Amniotic stem cell (primary cell): Measurements from ENCODE around the gene CADPS2.
A peak's percentile ranks its signal among the peaks of the same experiment; 100 is the strongest.
"Not testable (repeated sequence)": the region's sequence is repeated elsewhere in the genome, so short reads cannot be mapped to it uniquely, and the experiment has no call there.

Experiments used
- DNase-seq: peaks from one replicate; lab custom pipeline; 2025; lab: John Stamatoyannopoulos, UW

CADPS2 gene

GRCh38 chr7:122849957-122850328, 36.3 kb downstream of the CADPS2 start:
- no peak for DNase-seq

- no peak for DNase-seq
Observed at GRCh38 chr7:122849322-122849956, 36.8 kb downstream of the CADPS2 start.

GRCh38 chr7:122847871-122848473, 38.3 kb downstream of the CADPS2 start:
- DNase-seq, result no peak

GRCh38 chr7:122846591-122846990, 39.7 kb downstream of the CADPS2 start:
- DNase-seq, result no peak

GRCh38 chr7:122845286-122845685, 41.0 kb downstream of the CADPS2 start:
- DNase-seq, result no peak

- no peak for DNase-seq
Observed at GRCh38 chr7:122844191-122844988, 41.9 kb downstream of the CADPS2 start.

GRCh38 chr7:122842971-122843370, 43.3 kb downstream of the CADPS2 start:
- DNase-seq, result no peak

GRCh38 chr7:122836286-122836685, 50.0 kb downstream of the CADPS2 start:
- DNase-seq, result not testable (repeated sequence)

GRCh38 chr7:122834571-122834942, 51.7 kb downstream of the CADPS2 start:
- DNase-seq, result not testable (repeated sequence)

GRCh38 chr7:122833888-122834570, 52.2 kb downstream of the CADPS2 start:
- DNase-seq, result no peak

- DNase-seq, result no peak
Observed at GRCh38 chr7:122831436-122831835, 54.8 kb downstream of the CADPS2 start.

GRCh38 chr7:122829962-122830361, 56.3 kb downstream of the CADPS2 start:
- no peak for DNase-seq

GRCh38 chr7:122827763-122828162, 58.5 kb downstream of the CADPS2 start:
- DNase-seq, result no peak

GRCh38 chr7:122813845-122814244, 72.4 kb downstream of the CADPS2 start:
- no peak for DNase-seq

GRCh38 chr7:122803851-122804250, 82.4 kb downstream of the CADPS2 start:
- no peak for DNase-seq

GRCh38 chr7:122803323-122803722, 82.9 kb downstream of the CADPS2 start:
- DNase-seq, result peak; percentile 27

- DNase-seq, result no peak
Observed at GRCh38 chr7:122802301-122802751, 83.9 kb downstream of the CADPS2 start.

GRCh38 chr7:122791959-122792545, 94.2 kb downstream of the CADPS2 start:
- no peak for DNase-seq

- no peak for DNase-seq
Observed at GRCh38 chr7:122790591-122790990, 95.7 kb downstream of the CADPS2 start.

- no peak for DNase-seq
Observed at GRCh38 chr7:122790132-122790531, 96.1 kb downstream of the CADPS2 start.

GRCh38 chr7:122789156-122789555, 97.1 kb downstream of the CADPS2 start:
- DNase-seq, result no peak

- DNase-seq, result no peak
Observed at GRCh38 chr7:122770686-122771335, 115.4 kb downstream of the CADPS2 start.
